MM.1S (cell line): ENCODE measurements around the gene GBGT1.

Experiments
- DNase-seq: peaks from one replicate; pipeline ENCODE4 v3.0.0-alpha.2; 2015
- H2AFZ ChIP-seq: fragments of 300-600 bp; sonication (generic); 2 replicates; pipeline ENCODE4 v1.6.0; 2016; ENCODE audit warnings: antibody characterized with exemption, low read length
- H3F3A ChIP-seq: fragments of 300-600 bp; sonication (generic); 2 replicates; pipeline ENCODE4 v1.6.1; 2016; ENCODE audit warnings: mild to moderate bottlenecking, antibody characterized with exemption, low read length, moderate library complexity, mixed read lengths; ENCODE audit not compliant: insufficient read depth
- H3K27ac ChIP-seq: fragments of 300-600 bp; sonication (generic); 2 replicates; pipeline ENCODE4 v1.5.1; 2016; ENCODE audit warnings: mild to moderate bottlenecking, low read length
- H3K27me3 ChIP-seq: fragments of 300-600 bp; sonication (generic); replicated peaks from 2 replicates; pipeline ENCODE4 v1.6.0; 2016; ENCODE audit warnings: low read length; ENCODE audit not compliant: insufficient read depth
- H3K36me3 ChIP-seq: fragments of 300-600 bp; sonication (generic); replicated peaks from 2 replicates; pipeline ENCODE4 v1.6.1; 2016; ENCODE audit warnings: mild to moderate bottlenecking, low read length, mixed read lengths; ENCODE audit not compliant: insufficient read depth
- H3K4me1 ChIP-seq: fragments of 300-600 bp; sonication (generic); 2 replicates; pipeline ENCODE4 v1.6.1; 2016; ENCODE audit warnings: low read length, mixed read lengths
- H3K4me2 ChIP-seq: fragments of 300-600 bp; sonication (generic); 2 replicates; pipeline ENCODE4 v1.6.0; 2016; ENCODE audit warnings: low read depth, low read length
- H3K4me3 ChIP-seq: fragments of 300-600 bp; sonication (generic); 2 replicates; pipeline ENCODE4 v1.5.1; 2016; ENCODE audit warnings: low read length, mixed read lengths
- H3K79me2 ChIP-seq: fragments of 300-600 bp; sonication (generic); 2 replicates; pipeline ENCODE4 v1.6.1; 2016; ENCODE audit warnings: mixed run types, low read length, mixed read lengths
- H3K9ac ChIP-seq: fragments of 300-600 bp; sonication (generic); 2 replicates; pipeline ENCODE4 v1.6.1; 2016; ENCODE audit warnings: low read length, mixed read lengths
- H3K9me2 ChIP-seq: fragments of 300-600 bp; sonication (generic); replicated peaks from 2 replicates; pipeline ENCODE4 v1.6.1; 2016; ENCODE audit warnings: mild to moderate bottlenecking, low read length, mixed read lengths; ENCODE audit not compliant: insufficient read depth
- H3K9me3 ChIP-seq: fragments of 300-600 bp; sonication (generic); replicated peaks from 2 replicates; pipeline ENCODE4 v1.6.1; 2016; ENCODE audit warnings: mild to moderate bottlenecking, low read length, mixed read lengths; ENCODE audit not compliant: insufficient read depth
- H4K20me1 ChIP-seq: fragments of 300-600 bp; sonication (generic); 2 replicates; pipeline ENCODE4 v1.6.1; 2016; ENCODE audit warnings: mild to moderate bottlenecking, low read length, moderate library complexity, mixed read lengths; ENCODE audit not compliant: insufficient read depth
- CTCF ChIP-seq: fragments of 300-600 bp; sonication (generic); IDR thresholded peaks from 2 replicates; pipeline ENCODE4 v1.5.1; 2016; ENCODE audit warnings: antibody characterized with exemption, low read length, mixed read lengths
- EZH2 ChIP-seq: fragments of 300-600 bp; sonication (generic); optimal IDR thresholded peaks from 2 replicates; pipeline ENCODE3; 2017; ENCODE audit warnings: low read depth, mild to moderate bottlenecking, antibody characterized with exemption, low read length, mixed read lengths
- EZH2phosphoT487 ChIP-seq: fragments of 300-600 bp; sonication (generic); IDR thresholded peaks from 2 replicates; pipeline ENCODE4 v1.6.1; 2018; ENCODE audit warnings: antibody characterized with exemption, low read length

The GBGT1 gene

GRCh38 chr9:133144142-133144903, 19.4 kb downstream of the GBGT1 start:
- Histone ChIP-seq H3K27ac (peak overlapping the region; percentile 83), H2AFZ (0 out of 2 replicates have a peak overlapping the region, but pooled peaks have one; percentile 13), H3K4me1 (no peaks in the 10 kb centered on the region), H3K9ac (peak overlapping the region; percentile 70), H3K9me2 (no peaks in the 10 kb centered on the region), H3K9me3 (no peaks in the 10 kb centered on the region), H3K4me3 (peak overlapping the region; percentile 61), H3F3A (peaks cover 17% of the 10 kb centered on the region; the same call in 1 of the 2 replicates), H3K79me2 (peaks cover 68% of the 10 kb centered on the region), H4K20me1 (no peaks in the 10 kb centered on the region), H3K4me2 (peak overlapping the region; percentile 96), H3K27me3 (no peaks in the 10 kb centered on the region), H3K36me3 (no peaks in the 10 kb centered on the region)
- peak; percentile 98 for TF ChIP-seq CTCF
- TF ChIP-seq EZH2phosphoT487 = no peak
- TF ChIP-seq EZH2 = no peak
- peak; percentile 97 for DNase-seq

- Histone ChIP-seq H3K9me3 (no peaks in the 10 kb centered on the region), H3K27ac (peak overlapping the region; percentile 83), H3K9ac (peak overlapping the region; percentile 70), H3K4me2 (peak overlapping the region; percentile 96), H2AFZ (0 out of 2 replicates have a peak overlapping the region, but pooled peaks have one; percentile 13), H3K4me1 (no peaks in the 10 kb centered on the region), H3F3A (peaks cover 17% of the 10 kb centered on the region; the same call in 1 of the 2 replicates), H3K9me2 (no peaks in the 10 kb centered on the region), H3K27me3 (no peaks in the 10 kb centered on the region), H4K20me1 (no peaks in the 10 kb centered on the region), H3K4me3 (peak overlapping the region; percentile 61), H3K36me3 (no peaks in the 10 kb centered on the region), H3K79me2 (peaks cover 70% of the 10 kb centered on the region)
- DNase-seq = no peak
- TF ChIP-seq CTCF = no peak
- TF ChIP-seq EZH2 = no peak
- TF ChIP-seq EZH2phosphoT487 = no peak
These were observed 20.0 kb downstream of the GBGT1 start for GRCh38 chr9:133143639-133144141.

GRCh38 chr9:133142684-133143622, 20.8 kb downstream of the GBGT1 start:
- no peaks in the 10 kb centered on the region for H3K9me3 ChIP-seq
- peaks cover 11% of the 10 kb centered on the region; the same call in 1 of the 2 replicates for H3F3A ChIP-seq
- H3K79me2 ChIP-seq = peaks cover 63% of the 10 kb centered on the region
- DNase-seq = no peak
- TF ChIP-seq EZH2phosphoT487 (no peak), EZH2 (no peak), CTCF (no peak)
- H3K27ac ChIP-seq = no peak overlapping the region
- no peaks in the 10 kb centered on the region for H3K27me3 ChIP-seq
- no peaks in the 10 kb centered on the region for H3K36me3 ChIP-seq
- no peaks in the 10 kb centered on the region for H4K20me1 ChIP-seq
- H3K4me2 ChIP-seq = no peak overlapping the region
- H2AFZ ChIP-seq = no peak overlapping the region
- H3K4me1 ChIP-seq = no peaks in the 10 kb centered on the region
- no peaks in the 10 kb centered on the region for H3K9me2 ChIP-seq
- H3K9ac ChIP-seq = no peak overlapping the region
- H3K4me3 ChIP-seq = no peak overlapping the region
